GM19328 (cell line): ENCODE data around the gene PSMB11.

ENCODE experiments used
- ATAC-seq: cut with Tn5 transposase; IDR thresholded peaks from one replicate; pipeline ENCODE4 v1.9.1; 2021; ENCODE audit warnings: mild to moderate bottlenecking, moderate library complexity; ENCODE audit not compliant: unreplicated experiment

Gene PSMB11

GRCh38 chr14:23057757-23058653, 16.0 kb downstream of the PSMB11 start:
- ATAC-seq, result peak; percentile 47

- no peak for ATAC-seq
Measured at GRCh38 chr14:23058654-23059504, 16.9 kb downstream of the PSMB11 start.

GRCh38 chr14:23060536-23061260, 18.7 kb downstream of the PSMB11 start:
- ATAC-seq, result no peak

- ATAC-seq, result no peak
Measured at GRCh38 chr14:23062002-23062401, 20.0 kb downstream of the PSMB11 start.

- ATAC-seq, result no peak
Measured at GRCh38 chr14:23063601-23064000, 21.6 kb downstream of the PSMB11 start.

GRCh38 chr14:23066368-23066767, 24.4 kb downstream of the PSMB11 start:
- no peak for ATAC-seq

GRCh38 chr14:23066855-23067744, 25.1 kb downstream of the PSMB11 start:
- no peak for ATAC-seq

GRCh38 chr14:23067847-23068788, 26.1 kb downstream of the PSMB11 start:
- ATAC-seq, result no peak

GRCh38 chr14:23068789-23069412, 26.9 kb downstream of the PSMB11 start:
- no peak for ATAC-seq

- ATAC-seq, result no peak
Measured at GRCh38 chr14:23069413-23069806, 27.4 kb downstream of the PSMB11 start.

GRCh38 chr14:23070262-23071129, 28.5 kb downstream of the PSMB11 start:
- no peak for ATAC-seq

- ATAC-seq, result peak; percentile 91
Measured at GRCh38 chr14:23071244-23071920, 29.4 kb downstream of the PSMB11 start.

GRCh38 chr14:23071921-23072539, 30.0 kb downstream of the PSMB11 start:
- ATAC-seq, result no peak

GRCh38 chr14:23074906-23075305, 32.9 kb downstream of the PSMB11 start:
- ATAC-seq, result no peak

- ATAC-seq, result no peak
Measured at GRCh38 chr14:23076785-23077408, 34.9 kb downstream of the PSMB11 start.

GRCh38 chr14:23077962-23078361, 36.0 kb downstream of the PSMB11 start:
- no peak for ATAC-seq
